Measurements from ENCODE around the gene LENG9.
"Not testable (repeated sequence)": the region's sequence is repeated elsewhere in the genome, so short reads cannot be mapped to it uniquely, and the experiment has no call there.

LENG9 gene

DNA sequence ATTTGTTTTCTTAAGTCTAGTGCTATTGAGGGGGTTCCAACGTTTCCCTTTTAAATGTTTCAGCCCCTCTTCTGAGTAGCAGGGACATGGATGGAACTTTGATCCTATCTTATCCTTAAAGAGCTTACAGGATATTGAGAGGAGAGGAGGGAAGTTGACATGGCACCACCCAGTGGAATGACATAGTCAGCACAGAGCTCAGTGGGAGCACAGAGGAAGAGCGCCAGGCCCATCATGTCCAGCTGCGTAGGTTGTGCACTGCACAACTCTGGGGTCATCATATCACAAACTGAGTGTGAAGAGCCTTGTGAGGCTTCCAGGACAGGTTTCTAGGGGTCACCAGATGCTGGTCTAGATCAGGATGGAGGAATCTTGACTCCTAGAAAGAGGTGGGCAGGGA lies 14.1 kb upstream of the LENG9 start:
- DNase-seq = no peak

GRCh38 chr19:54475706-54476105 lies 12.1 kb upstream of the LENG9 start:
- DNase-seq = no peak

DNA sequence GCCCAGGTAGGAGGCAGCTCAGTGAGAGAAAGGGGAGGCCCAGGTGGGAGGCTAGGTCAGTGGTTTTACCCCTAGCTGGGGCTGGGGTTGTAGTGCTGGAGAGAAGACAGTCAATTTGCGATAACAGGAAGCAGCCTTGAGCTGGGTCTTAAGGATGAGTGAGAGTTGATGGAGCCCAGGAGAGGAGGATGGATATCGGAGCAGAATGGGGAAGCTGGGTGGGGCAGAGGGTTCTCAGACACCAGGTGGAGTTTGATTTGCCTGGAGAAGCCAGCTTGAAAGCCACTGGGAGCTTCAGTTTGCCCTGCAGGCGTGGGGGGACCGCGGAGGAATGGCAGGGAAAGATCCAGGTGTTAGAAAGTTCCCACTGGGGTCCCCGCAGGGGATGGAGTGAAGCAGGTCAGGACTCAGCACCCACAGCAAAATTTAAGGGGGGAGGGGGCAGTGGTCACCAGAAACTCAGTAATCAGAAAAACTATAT lies 10.4 kb upstream of the LENG9 start:
- DNase-seq = no peak

DNA sequence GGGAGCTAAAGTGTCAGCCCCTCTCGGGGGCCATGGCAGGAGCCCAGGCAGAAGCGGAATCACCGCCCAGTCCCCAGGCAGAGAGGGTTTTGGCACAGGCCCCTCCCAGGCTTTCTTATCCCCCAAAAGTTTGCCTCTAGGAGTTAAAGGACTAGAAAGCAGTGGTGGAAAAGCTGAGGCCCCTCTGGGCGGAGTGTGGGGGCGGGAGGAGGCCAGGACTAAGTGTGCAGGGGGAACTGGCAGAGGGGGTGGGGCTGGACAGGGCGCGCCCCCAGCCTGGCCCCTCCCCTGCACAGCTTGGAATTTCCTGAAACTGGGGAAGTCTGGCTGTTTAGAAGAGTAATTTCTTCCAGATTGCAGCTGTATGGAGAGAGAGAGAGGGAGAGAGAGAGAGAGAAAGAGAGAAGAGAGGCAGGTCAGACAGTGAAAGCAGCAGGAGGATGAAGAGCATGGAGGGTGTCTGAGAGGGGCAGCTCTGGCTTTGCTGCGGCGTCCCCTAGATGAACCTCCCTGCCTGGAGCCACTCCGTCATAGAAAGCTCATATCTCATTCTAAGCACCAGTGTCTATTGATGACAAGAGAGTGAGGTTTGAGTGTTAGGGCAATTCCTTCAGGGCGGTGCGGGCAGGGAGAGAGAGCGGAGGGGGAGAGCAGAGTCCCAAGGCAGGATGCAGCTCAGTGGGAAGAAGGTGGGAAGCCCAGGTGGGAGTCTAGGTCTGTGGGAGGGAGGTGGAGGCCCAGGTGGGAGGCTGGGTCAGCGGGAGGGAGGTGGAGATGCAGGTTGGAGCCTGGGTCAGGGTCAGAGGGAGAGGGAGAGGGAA lies 9.7 kb upstream of the LENG9 start, which contains the start of gene CDC42EP5:
CDC42EP5 (minus strand) TSS at position 226 of the 821 bp plus-strand sequence. CDS start 7,749 bp downstream, outside the sequence.
- DNase-seq = no peak

GRCh38 chr19:54470991-54471782 lies 7.6 kb upstream of the LENG9 start:
- DNase-seq = no peak

DNA sequence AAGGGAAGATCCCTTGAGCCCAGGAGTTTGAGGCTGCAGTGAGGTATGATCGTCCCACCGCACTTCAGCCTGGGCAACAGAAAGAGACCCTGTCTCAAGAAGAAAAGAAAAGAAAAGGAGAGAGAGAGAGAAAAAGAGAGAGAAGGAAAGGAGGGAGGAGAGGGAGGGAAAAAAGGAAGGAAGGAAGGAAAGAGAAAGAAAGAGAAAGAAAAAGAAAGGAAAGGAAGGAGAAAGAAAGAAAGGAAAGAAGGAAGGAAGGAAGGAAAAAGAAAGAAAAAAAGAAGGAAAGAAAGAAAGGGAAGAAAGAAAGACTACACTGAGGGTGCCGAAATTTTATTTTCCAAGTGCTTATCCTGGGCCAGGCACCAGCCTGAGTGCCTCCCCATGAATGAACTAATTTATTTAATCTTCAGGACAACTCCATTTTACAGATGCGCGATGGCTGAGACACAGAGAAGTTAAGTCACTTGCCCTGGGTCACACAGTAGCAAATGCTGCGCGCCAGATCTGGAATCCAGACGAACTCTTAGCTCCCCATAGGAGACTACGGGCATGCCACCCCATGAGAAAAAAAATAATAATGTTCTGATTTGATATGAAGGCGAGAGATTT lies 6.8 kb upstream of the LENG9 start:
- DNase-seq = no peak

DNA sequence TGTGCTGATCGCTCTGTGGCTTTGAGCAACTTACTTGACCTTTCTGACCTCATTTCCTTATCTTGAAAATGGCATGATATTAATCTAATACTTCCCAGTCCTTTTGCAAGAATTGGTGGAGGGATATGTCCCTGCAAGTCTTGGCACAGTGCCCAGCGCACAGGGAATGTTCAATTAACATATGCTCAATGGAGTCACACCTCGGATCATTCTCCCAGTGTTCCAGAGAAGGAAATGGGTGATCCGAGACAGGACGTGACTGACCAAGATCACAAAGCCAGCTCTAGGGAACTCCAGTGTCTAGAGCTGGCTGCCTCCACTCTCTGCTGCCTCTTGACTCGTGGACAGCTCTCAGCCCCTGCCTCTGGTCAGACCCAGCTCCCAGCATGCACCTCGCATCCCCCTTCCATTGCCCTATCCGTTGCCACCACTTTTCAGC lies 5.9 kb upstream of the LENG9 start:
- no peak for DNase-seq

- not testable (repeated sequence) for DNase-seq
Observed at GRCh38 chr19:54466110-54466480, 2.5 kb upstream of the LENG9 start.

- DNase-seq = no peak
Observed at GRCh38 chr19:54465426-54466109, 2.0 kb upstream of the LENG9 start.

DNA sequence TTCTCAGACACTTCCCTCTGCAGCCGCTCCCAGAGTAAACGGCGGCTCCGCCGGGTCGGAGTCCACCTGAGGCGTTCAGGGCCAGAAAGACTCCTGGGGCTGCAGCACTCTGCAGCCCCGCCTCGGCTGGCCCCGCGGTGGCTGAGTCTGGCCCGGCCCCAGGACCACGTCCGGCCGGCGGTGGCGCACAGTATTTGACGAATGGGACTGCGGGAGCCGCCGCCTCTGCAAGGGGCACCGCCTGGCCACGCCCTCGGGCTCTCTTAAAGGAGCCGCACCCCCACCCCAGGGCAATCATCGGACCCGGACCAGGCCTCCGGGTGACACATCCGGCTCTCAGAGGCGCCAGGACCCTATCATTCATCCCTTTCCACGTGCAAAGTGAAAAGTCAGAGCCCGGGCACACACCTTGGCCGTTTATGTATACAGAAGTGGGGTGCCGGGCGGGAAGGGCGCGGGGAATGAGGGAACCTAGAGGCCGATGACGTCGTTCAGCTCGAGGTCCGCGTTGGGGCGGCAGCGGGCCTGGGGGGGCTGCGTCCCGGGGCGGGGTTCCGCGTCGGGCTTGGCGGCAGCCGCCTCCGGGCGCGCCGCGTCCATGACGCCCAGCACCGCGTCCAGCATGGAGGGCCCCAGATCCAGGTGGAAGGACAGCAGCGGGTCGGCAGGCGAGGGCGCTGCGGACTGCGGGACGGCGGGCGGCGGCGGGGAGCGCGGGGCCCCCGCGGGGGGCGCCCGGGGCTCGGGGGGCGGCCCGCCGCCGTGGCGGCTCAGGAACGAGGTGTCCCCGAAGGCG lies 1.2 kb upstream of the LENG9 start:
- DNase-seq = peak; percentile 83

- peak; percentile 97 for DNase-seq
Observed at GRCh38 chr19:54464044-54464629, 559 bp upstream of the LENG9 start.

DNA sequence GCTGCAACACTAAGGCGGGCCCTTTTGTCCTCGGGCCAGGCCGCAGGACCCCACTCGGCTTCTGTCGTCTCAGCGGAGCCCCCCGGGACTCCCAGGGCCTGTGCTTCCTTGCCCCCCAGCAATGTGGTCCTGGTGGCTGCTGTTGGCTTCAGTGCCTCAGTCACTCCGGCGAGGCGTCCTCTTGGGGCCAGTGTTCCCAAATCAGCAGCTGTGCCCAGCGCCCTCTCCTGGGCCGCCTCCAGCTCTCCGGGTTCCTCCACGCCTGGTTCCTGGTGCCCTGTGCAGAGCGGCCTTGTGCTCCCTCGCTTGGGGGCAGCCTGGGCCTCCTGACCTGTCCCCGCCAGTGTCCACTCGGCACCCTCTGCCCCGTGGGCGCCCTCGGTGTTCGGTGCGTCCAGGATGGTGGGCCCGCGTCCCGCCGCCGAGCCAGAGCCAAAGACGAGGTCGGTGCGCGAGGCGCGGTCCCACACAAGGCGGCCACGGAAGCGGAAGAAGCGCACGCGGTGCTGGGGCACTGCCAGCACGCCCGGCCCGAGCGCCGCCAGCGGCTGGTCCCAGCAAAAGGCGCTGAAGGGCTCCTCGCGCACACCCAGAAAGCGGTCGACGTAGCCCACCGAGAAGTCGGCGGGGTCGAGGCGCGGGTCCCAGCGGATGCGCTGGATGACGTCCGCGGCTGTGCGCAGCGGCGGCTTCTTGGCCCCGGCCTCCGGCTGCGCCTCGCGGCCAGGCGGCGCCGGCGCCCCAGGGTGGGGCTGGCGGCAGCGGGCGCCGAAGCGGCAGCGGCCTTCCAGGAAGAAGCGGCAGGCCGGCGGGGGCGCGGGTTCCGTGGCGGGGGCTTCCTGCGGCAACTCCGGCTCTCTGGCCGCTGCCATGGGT lies 685 bp downstream of the LENG9 start:
- DNase-seq = peak; percentile 61

- DNase-seq = no peak
Observed at GRCh38 chr19:54462047-54462654, 1.4 kb downstream of the LENG9 start.

DNA sequence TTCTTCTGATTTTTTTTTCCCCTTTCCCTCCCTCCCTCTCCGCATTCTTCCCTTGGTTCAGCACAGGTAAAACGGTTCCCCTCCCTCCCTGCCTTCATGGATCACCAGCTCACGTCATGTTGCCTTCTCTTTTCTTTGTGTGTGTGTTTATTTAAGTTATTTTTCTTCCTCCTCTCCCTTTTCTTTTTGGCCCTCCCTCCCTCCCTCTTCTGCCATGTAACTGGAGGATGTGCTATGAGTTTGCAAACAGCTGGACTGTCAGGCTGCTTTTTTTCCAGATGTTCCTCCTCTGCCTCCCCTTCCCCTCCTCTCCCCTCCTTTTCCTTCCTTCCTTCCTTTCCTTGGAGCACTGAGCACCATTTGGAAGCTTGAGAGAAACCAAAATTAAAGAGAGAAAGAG lies 2.0 kb downstream of the LENG9 start:
- DNase-seq = no peak

DNA sequence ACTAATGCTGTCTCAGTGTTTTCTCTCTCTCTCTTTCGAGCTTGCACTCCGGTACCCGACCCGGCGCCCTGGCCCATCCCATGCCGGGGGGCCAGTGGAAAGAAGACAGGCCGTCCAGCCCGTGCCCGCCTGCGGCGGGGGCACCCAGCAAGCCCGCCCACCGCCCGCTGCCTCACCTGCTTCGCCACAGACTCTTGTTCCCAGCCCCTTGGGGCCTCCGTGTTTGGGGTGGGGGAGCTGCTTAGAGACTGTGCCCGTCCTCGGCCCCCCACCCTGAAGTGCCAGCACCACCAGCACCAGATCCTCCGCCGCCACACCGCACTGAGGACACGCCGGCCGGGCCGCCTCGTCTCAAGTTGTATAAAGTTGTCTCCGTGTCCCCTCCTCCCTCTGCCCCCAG lies 2.4 kb downstream of the LENG9 start:
- no peak for DNase-seq

- DNase-seq = no peak
Observed at GRCh38 chr19:54460230-54461005, 3.2 kb downstream of the LENG9 start.

DNA sequence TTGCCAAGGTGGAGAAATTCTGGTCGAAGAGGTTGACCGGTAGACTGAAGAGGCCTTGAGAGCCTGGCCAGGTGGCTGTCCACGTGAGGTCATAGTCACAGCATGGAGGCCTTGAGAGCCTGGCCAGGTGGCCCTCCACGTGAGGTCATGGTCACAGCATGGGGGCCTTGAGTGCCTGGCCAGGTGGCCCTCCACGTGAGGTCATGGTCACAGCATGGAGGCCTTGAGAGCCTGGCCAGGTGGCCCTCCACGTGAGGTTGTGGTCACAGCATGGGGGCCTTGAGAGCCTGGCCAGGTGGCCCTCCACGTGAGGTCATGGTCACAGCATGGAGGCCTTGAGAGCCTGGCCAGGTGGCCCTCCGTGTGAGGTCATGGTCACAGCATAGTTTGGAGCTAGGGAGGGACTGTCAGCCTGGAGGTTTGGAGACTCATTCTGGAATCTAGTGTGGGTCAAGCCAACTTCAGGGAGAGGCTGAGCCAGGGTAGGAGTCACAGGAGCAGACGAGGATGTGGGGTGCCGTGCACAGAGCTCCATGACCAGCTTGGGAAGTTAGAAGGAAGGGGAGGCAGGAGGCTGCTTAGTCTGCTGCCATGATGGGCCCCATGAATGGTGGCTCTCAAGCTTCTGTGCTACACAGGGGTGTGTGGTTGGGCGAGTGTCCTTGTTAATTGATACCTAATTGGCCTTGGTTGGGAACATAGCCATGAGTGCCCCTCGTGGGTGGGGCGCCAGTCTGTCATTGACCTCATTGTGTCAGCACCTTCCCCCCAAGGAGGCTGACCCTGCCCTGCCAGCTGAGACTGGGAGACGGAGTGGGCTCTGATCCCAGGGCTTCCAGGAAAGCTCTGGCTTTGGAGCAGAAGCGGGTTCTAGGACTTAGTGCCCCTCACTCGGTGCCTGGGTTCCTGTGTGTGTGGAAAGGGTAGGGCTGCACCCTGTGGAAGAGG lies 4.0 kb downstream of the LENG9 start:
- no peak for DNase-seq

- no peak for DNase-seq
Observed at GRCh38 chr19:54458648-54459281, 4.8 kb downstream of the LENG9 start.

Data from NK-92 treated with Interleukin-12 subunit alpha and Interleukin-12 subunit beta, amount 100 ng/mL, for 24 hours (cell line).